Osteoblast (primary cell): ENCODE data around the gene NT5C2. TPM values are rescaled to one million over a fixed set of nuclear protein-coding genes. Genes with fewer than 3 reads are reported as not detected.

Experiments used
- DNase-seq: peaks from one replicate; pipeline ENCODE4 v3.0.0; 2011; ENCODE audit warnings: low spot score, mixed read lengths; ENCODE audit not compliant: insufficient read length; ENCODE audit errors: missing footprints
- H2AFZ ChIP-seq: 2 replicates; pipeline ENCODE4 v1.6.0; 2011; ENCODE audit warnings: mild to moderate bottlenecking, low read length
- H3K27ac ChIP-seq: 2 replicates; pipeline ENCODE4 v1.5.1; 2011; ENCODE audit warnings: mild to moderate bottlenecking, low read depth, low read length, moderate library complexity
- H3K27me3 ChIP-seq: 2 replicates; pipeline ENCODE4 v1.6.0; 2012; ENCODE audit warnings: mild to moderate bottlenecking, control low read depth, inconsistent platforms, low read length, moderate library complexity; ENCODE audit not compliant: insufficient read depth
- H3K36me3 ChIP-seq: 2 replicates; pipeline ENCODE4 v1.5.1; 2011; ENCODE audit warnings: mild to moderate bottlenecking, low read length, control low read depth, moderate library complexity; ENCODE audit not compliant: insufficient read depth
- H3K4me1 ChIP-seq: 2 replicates; pipeline ENCODE4 v1.5.1; 2011; ENCODE audit warnings: mild to moderate bottlenecking, low read length, control low read depth, moderate library complexity; ENCODE audit not compliant: insufficient read depth
- H3K4me2 ChIP-seq: 2 replicates; pipeline ENCODE4 v1.6.0; 2011; ENCODE audit warnings: mild to moderate bottlenecking, low read length; ENCODE audit not compliant: insufficient read depth
- H3K4me3 ChIP-seq: fragments of 200-600 bp; sonication (generic); 3 replicates; pipeline ENCODE4 v1.5.1; 2012; ENCODE audit warnings: mild to moderate bottlenecking, low read length, inconsistent platforms; ENCODE audit not compliant: insufficient read depth
- H3K79me2 ChIP-seq: 2 replicates; pipeline ENCODE4 v1.6.0; 2012; ENCODE audit warnings: mild to moderate bottlenecking, low read length, control low read depth, inconsistent platforms; ENCODE audit not compliant: insufficient read depth
- H3K9me3 ChIP-seq: 2 replicates; pipeline ENCODE4 v1.5.1; 2011; ENCODE audit warnings: low read depth, low read length, control low read depth
- H4K20me1 ChIP-seq: 2 replicates; pipeline ENCODE4 v1.6.0; 2012; ENCODE audit warnings: mild to moderate bottlenecking, low read length, control low read depth; ENCODE audit not compliant: insufficient read depth
- CTCF ChIP-seq: IDR thresholded peaks from 2 replicates; pipeline ENCODE4 v1.5.1; 2011; ENCODE audit warnings: mild to moderate bottlenecking, low read depth, low read length, moderate library complexity; ENCODE audit errors: extremely low read depth
- total RNA-seq: library from RNA; depleted of rRNA; stranded (reverse); fragments of >200 nt; gene quantifications from 2 replicates; pipeline ENCODE4 v1.2.3, GENCODE V29; 2012

The NT5C2 gene
- total RNA-seq, 1 donor = 94.1 TPM

DNA sequence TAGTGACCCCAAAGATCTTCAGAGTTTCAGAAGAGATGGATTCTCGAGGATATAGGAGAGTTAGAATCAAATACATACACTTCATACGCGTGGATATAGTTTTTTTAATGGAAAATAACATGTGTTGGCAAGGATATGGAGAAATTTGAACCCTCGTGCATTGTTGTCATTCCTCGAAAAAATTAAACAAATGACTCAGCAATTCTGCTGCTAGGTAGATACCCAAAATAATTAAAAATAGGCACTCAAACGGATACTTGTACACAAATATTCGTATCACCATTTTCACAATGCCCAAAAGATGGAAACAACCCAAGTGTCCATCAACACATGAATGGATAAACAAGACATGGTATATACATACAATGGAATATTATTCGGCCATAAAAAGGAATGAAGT is 5.6 kb upstream of the NT5C2 start:
- no peaks in the 10 kb centered on the region for H3K36me3 ChIP-seq
- no peaks in the 10 kb centered on the region for H3K9me3 ChIP-seq
- no peak for TF ChIP-seq CTCF

DNA sequence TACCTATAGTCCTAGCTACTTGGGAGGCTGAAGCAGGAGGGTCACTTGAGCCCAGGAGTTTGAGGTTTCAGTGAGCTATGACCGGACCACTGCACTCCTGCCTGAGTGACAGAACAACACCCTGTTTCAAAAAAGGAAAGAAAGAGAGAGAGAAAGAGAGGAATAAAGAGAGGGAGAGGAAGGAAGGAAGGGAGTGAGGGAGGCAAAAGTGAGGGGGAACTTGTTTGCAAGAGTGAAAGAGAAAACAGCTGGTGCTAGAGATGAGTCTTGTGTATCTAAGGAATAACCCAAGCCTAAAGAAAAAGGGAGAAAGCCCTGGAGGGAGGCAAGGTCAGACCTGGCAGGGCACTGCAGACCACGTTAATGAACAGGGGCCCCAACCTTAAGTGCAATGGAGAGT is 4.8 kb upstream of the NT5C2 start:
- H3K9me3 ChIP-seq = no peaks in the 10 kb centered on the region
- H3K79me2 ChIP-seq = peaks cover 3% of the 10 kb centered on the region
- no peaks in the 10 kb centered on the region for H3K36me3 ChIP-seq
- peaks cover 19% of the 10 kb centered on the region for H3K4me1 ChIP-seq
- no peak overlapping the region for H3K4me2 ChIP-seq
- H4K20me1 ChIP-seq = no peaks in the 10 kb centered on the region
- TF ChIP-seq CTCF = no peak
- no peak overlapping the region for H3K4me3 ChIP-seq
- DNase-seq = no peak
- H3K27ac ChIP-seq = no peak overlapping the region
- peak overlapping the region; percentile 23 for H2AFZ ChIP-seq
- no peaks in the 10 kb centered on the region for H3K27me3 ChIP-seq

More for the DNA sequence above, 5.6 kb upstream of the NT5C2 start:
- Histone ChIP-seq H3K27ac (no peak overlapping the region), H4K20me1 (no peaks in the 10 kb centered on the region), H3K27me3 (no peaks in the 10 kb centered on the region), H3K4me3 (no peak overlapping the region), H3K79me2 (peaks cover under 1% of the 10 kb centered on the region), H3K4me1 (peaks cover 14% of the 10 kb centered on the region), H3K4me2 (no peak overlapping the region), H2AFZ (no peak overlapping the region)
- no peak for DNase-seq

- no peaks in the 10 kb centered on the region for H3K9me3 ChIP-seq
- H3K4me2 ChIP-seq = peak overlapping the region; percentile 38
- no peaks in the 10 kb centered on the region for H3K36me3 ChIP-seq
- no peaks in the 10 kb centered on the region for H3K27me3 ChIP-seq
- no peak for TF ChIP-seq CTCF
- H2AFZ ChIP-seq = peak overlapping the region; percentile 88
- peaks cover 2% of the 10 kb centered on the region for H4K20me1 ChIP-seq
- H3K4me1 ChIP-seq = peaks cover 19% of the 10 kb centered on the region
- H3K27ac ChIP-seq = peak overlapping the region; percentile 73
- peak; percentile 91 for DNase-seq
- H3K4me3 ChIP-seq = no peak overlapping the region
- H3K79me2 ChIP-seq = peaks cover 10% of the 10 kb centered on the region
Measured at GRCh38 chr10:103197174-103197573, 4.1 kb upstream of the NT5C2 start.

GRCh38 chr10:103196516-103196915 is 3.4 kb upstream of the NT5C2 start:
- no peaks in the 10 kb centered on the region for H3K9me3 ChIP-seq
- H2AFZ ChIP-seq = no peak overlapping the region
- peak overlapping the region; percentile 38 for H3K4me2 ChIP-seq
- peak overlapping the region; percentile 73 for H3K27ac ChIP-seq
- DNase-seq = no peak
- H3K36me3 ChIP-seq = no peaks in the 10 kb centered on the region
- peaks cover 17% of the 10 kb centered on the region for H3K79me2 ChIP-seq
- no peak overlapping the region for H3K4me3 ChIP-seq
- H3K27me3 ChIP-seq = no peaks in the 10 kb centered on the region
- no peak for TF ChIP-seq CTCF
- peaks cover 25% of the 10 kb centered on the region for H3K4me1 ChIP-seq
- H4K20me1 ChIP-seq = peaks cover 8% of the 10 kb centered on the region
